Effector memory CD4-positive, alpha-beta T cell (primary cell): Measurements from ENCODE around the gene MICU1.
"Not testable (repeated sequence)": the region's sequence is repeated elsewhere in the genome, so short reads cannot be mapped to it uniquely, and the experiment has no call there.

Experiments used
- DNase-seq, 3 donors: peaks; one replicate each; pipeline ENCODE4 v3.0.0-alpha.2; 2020
- H3K27ac ChIP-seq: 2 replicates; pipeline ENCODE4 v1.7.0; 2013; ENCODE audit warnings: mild to moderate bottlenecking, low read length, moderate library complexity; ENCODE audit not compliant: insufficient read depth, poor library complexity, severe bottlenecking
- H3K27me3 ChIP-seq: replicated peaks from 2 replicates; pipeline ENCODE4 v1.7.0; 2013; ENCODE audit warnings: mild to moderate bottlenecking, low read length; ENCODE audit not compliant: insufficient read depth, control insufficient read depth, poor library complexity, severe bottlenecking
- H3K36me3 ChIP-seq: 2 replicates; pipeline ENCODE4 v1.7.0; 2013; ENCODE audit warnings: mild to moderate bottlenecking, low read length, moderate library complexity; ENCODE audit not compliant: control insufficient read depth, insufficient read depth
- H3K4me1 ChIP-seq: 2 replicates; pipeline ENCODE4 v1.7.0; 2013; ENCODE audit warnings: low read length, mild to moderate bottlenecking; ENCODE audit not compliant: control insufficient read depth, insufficient read depth, poor library complexity, severe bottlenecking
- H3K4me3 ChIP-seq: 2 replicates; pipeline ENCODE4 v1.7.0; 2013; ENCODE audit warnings: low read length, low read depth, mild to moderate bottlenecking; ENCODE audit not compliant: insufficient read depth, poor library complexity, severe bottlenecking
- H3K9me3 ChIP-seq: 2 replicates; pipeline ENCODE4 v1.7.0; 2013; ENCODE audit warnings: mild to moderate bottlenecking, low read length, moderate library complexity; ENCODE audit not compliant: control insufficient read depth

MICU1 gene

DNA sequence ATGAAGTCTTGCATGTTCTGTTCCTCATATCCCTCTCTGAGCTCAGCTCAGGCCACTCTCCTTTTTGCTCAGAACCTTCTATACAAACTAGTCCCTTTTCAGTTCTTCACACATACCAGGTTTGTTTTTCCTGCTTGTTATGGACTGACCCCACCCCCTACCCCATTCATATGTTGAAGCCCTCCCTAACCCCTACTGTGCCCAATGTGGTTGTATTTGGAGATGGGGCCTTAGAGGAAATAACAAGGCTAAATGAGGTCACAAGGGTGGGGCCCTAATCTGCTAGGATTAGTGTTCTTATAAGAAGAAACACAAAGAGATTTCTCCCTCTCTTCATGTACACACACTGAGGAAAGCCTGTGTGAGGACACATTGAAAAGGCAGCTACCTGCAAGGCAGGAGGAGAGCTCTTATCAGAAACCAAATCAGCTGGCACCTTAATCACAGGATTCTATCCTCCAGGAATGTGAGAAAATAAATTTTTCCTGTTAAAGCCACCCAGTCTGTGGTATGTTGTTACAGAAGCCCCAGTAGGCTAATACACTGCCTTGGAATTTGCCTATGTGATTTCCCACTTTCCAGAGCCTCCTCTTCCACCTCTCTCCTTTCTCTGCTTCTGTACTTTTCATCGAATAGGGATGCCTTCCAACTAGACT lies 203.9 kb downstream of the MICU1 start:
- Histone ChIP-seq H3K9me3 (no peaks in the 10 kb centered on the region), H3K36me3 (peaks cover 11% of the 10 kb centered on the region), H3K4me3 (no peak overlapping the region), H3K27ac (no peak overlapping the region), H3K27me3 (no peaks in the 10 kb centered on the region), H3K4me1 (no peaks in the 10 kb centered on the region)
- no peak for DNase-seq

DNA sequence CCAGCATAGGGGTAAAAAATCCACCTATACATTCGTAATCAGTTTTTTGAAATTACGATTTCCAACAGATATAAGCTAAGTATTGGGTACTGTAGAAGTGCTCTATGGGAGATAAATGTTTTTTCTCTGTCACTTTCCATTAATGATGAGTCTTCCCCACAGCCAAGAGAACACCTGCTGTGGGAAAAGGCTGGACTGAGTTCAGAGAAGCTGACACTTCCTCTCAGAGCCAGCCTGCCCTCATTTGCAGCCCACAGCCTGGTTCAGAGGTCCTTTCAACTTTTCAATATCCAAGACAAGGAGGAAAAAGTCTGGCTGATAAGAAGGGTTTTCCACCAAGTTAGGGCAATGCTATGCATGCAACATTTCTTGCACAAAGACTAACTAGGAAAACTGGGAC lies 206.6 kb downstream of the MICU1 start:
- Histone ChIP-seq H3K4me1 (no peaks in the 10 kb centered on the region), H3K27me3 (no peaks in the 10 kb centered on the region), H3K36me3 (peaks cover 11% of the 10 kb centered on the region), H3K9me3 (no peaks in the 10 kb centered on the region), H3K27ac (no peak overlapping the region), H3K4me3 (no peak overlapping the region)
- DNase-seq, result no peak

DNA sequence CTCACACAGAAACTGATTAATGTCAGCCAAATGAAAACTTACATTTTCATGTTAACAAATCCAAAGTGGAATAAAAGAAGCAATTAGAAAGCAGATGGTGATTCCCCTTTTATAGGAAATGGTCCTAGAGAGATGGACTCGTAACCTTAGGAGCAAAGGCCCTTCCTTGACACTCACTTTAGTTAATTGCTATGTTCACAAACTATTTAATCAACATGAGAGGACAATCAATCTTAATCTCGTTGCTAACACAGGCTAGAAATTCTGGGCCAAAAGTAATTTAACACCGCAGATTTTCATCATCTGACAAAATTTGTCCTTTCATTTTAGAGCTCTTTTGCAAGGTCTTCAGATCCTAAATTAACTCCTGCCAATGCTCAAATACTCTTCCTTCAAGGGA lies 207.2 kb downstream of the MICU1 start:
- DNase-seq, result no peak

DNA sequence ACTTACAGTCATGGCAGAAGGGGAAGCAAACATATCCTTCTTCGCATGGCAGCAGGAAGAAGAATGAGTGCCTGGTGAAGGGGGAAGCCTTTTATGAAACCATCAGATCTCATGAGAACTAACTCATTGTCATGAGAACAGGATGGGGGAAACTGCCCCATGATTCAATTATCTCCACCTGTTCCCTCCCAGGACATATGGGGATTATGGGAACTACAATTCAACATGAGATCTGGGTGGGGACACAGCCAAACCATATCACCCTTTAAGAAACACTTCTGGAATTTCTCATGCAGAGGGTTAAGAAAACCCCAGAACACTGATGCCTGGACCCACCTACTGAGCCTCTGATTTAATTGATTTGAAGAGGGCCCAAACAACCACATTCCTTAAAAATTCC lies 207.9 kb downstream of the MICU1 start:
- DNase-seq, result no peak
- no peaks in the 10 kb centered on the region for H3K27me3 ChIP-seq
- peaks cover 11% of the 10 kb centered on the region for H3K36me3 ChIP-seq
- no peak overlapping the region for H3K27ac ChIP-seq
- no peaks in the 10 kb centered on the region for H3K9me3 ChIP-seq
- no peak overlapping the region for H3K4me3 ChIP-seq
- H3K4me1 ChIP-seq, result no peaks in the 10 kb centered on the region

More for the DNA sequence above, 207.2 kb downstream of the MICU1 start:
- H3K27ac ChIP-seq, result no peak overlapping the region
- no peaks in the 10 kb centered on the region for H3K9me3 ChIP-seq
- H3K4me3 ChIP-seq, result no peak overlapping the region
- H3K27me3 ChIP-seq, result no peaks in the 10 kb centered on the region
- H3K4me1 ChIP-seq, result no peaks in the 10 kb centered on the region
- peaks cover 11% of the 10 kb centered on the region for H3K36me3 ChIP-seq

DNA sequence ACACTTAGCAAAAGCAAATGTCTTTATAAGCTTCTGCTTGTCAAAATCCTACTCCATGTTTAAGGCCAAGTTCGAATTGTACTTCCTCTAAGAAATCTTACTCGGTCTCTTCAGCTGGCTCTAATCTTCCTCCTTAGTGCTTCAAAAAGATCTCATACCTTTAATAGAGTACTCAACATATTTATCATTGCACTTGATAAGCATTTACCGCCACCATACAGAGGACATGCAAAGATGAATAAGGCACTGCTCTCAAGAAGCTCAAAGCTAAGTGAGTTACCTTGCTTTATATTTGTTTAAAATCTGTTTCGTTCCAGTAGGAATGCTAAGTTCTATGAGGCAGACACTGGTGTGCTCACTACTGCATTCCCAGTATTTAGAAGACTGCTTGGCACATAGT lies 209.2 kb downstream of the MICU1 start:
- no peak overlapping the region for H3K27ac ChIP-seq
- no peak for DNase-seq
- H3K27me3 ChIP-seq, result no peaks in the 10 kb centered on the region
- no peak overlapping the region for H3K4me3 ChIP-seq
- peaks cover under 1% of the 10 kb centered on the region for H3K36me3 ChIP-seq
- H3K4me1 ChIP-seq, result no peaks in the 10 kb centered on the region
- no peaks in the 10 kb centered on the region for H3K9me3 ChIP-seq

DNA sequence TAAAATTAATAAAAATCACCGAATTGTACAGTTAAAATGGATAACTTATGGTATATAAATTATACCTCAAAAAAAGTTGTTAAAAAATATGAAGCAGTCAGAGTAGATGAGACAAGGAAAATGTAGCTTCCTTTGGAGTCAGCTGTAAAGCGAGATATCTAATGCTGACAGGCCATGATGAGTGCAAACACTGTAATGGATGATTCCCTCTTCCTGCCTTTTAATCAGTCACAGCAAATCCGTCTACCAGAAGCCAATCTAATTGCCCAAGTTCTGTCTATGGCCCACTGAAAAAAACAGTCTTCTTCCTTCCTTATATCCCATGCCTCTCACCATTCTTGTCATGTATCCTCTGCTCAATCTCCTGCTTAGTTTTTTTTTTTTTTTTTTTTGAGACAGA lies 211.2 kb downstream of the MICU1 start:
- no peaks in the 10 kb centered on the region for H3K27me3 ChIP-seq
- no peaks in the 10 kb centered on the region for H3K36me3 ChIP-seq
- no peak for DNase-seq
- H3K27ac ChIP-seq, result no peak overlapping the region
- H3K4me1 ChIP-seq, result no peaks in the 10 kb centered on the region
- H3K9me3 ChIP-seq, result no peaks in the 10 kb centered on the region
- no peak overlapping the region for H3K4me3 ChIP-seq

DNA sequence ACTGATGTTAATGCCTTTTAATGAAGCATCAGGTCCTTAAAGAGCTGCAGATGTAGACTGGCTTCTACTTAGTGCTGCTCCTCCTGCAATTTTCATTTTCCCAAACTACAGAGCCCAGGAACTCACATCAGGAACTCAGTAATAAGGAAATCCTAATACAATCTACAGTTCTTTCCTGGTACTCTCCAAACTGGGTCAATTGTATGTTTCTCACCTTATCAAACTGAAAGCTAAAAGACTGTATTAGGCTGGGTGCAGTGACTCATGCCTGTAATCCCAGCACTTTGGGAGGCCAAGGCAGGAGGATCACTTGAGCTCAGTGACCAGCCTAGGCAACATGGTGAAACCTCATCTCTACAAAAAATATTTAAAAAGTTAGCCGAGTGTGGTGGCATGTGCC lies 216.7 kb downstream of the MICU1 start:
- H3K27ac ChIP-seq, result no peak overlapping the region
- H3K9me3 ChIP-seq, result no peaks in the 10 kb centered on the region
- no peak for DNase-seq
- H3K36me3 ChIP-seq, result peaks cover 4% of the 10 kb centered on the region
- no peaks in the 10 kb centered on the region for H3K4me1 ChIP-seq
- no peak overlapping the region for H3K4me3 ChIP-seq
- no peaks in the 10 kb centered on the region for H3K27me3 ChIP-seq

DNA sequence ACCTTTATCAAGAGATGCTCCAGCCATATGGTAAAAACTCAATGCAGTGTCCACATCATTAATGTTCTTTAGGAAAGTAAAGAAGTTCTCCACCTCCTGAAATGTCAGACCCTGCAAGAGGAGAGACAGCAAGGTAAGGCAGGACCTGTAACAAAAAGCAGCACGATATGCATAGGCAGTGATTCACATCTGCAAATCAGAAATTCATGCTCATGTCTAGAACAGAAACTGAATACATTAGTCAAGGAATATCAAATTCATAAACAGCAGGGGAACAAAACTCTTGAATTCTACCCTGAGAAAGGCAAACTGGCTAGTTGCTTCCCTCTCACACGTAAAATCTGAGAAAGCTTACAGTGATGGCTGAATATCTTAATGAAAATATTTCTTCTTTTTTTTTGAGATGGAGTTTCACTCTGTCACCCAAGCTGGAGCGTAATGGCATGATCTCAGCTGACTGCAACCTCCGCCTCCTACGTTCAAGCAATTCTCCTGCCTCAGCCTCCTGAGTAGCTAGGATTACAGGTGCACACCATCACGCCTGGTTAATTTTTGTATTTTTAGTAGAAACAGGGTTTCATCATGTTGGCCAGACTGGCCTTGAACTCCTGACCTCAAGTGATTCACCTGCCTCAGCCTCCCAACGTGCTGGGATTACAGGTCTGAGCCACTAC lies 217.8 kb downstream of the MICU1 start:
- Histone ChIP-seq H3K36me3 (peaks cover 4% of the 10 kb centered on the region), H3K4me1 (no peaks in the 10 kb centered on the region), H3K27me3 (no peaks in the 10 kb centered on the region), H3K9me3 (no peaks in the 10 kb centered on the region), H3K27ac (no peak overlapping the region), H3K4me3 (no peak overlapping the region)
- DNase-seq, result no peak

DNA sequence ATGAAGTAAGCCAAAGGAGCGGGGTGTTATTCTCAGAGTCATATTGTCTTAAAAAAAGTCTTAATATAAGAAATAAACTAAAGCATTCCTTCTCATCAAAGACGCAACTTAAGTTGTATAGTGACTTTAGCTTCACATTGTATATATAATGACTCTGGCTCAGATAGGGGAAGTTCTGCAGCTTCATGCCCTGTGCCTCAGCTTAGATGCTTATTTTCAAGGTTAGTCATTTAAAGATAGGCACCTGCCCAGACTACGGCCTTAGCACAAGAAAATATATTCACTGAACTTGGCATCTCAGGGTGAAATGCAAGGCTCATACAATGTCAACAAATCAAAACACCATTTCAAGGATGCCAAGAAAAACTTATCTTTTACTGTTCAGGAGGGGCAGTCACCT lies 218.4 kb downstream of the MICU1 start:
- peaks cover 4% of the 10 kb centered on the region for H3K36me3 ChIP-seq
- H3K9me3 ChIP-seq, result no peaks in the 10 kb centered on the region
- H3K4me1 ChIP-seq, result no peaks in the 10 kb centered on the region
- no peaks in the 10 kb centered on the region for H3K27me3 ChIP-seq
- H3K4me3 ChIP-seq, result no peak overlapping the region
- no peak for DNase-seq
- no peak overlapping the region for H3K27ac ChIP-seq

DNA sequence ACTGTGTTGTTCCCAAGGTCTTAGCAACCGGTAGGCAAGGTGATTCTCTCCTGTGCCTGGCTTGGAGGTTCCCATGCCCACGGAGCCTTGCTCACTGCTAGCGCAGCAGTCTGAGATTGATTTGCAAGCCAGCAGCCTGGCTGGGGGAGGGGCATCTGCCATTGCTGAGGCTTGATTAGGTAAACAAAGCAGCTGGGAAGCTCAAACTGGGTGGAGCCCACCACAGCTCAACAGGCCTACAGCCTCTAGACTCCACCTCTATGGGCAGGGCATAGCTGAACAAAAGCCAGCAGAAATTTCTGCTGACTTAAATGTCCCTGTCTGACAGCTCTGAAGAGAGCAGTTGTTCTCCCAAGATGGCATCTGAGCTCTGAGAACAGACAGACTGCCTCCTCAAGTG lies 230.3 kb downstream of the MICU1 start:
- H3K27me3 ChIP-seq, H3K9me3 ChIP-seq, H3K36me3 ChIP-seq, H3K27ac ChIP-seq, H3K4me3 ChIP-seq, H3K4me1 ChIP-seq, DNase-seq: not testable (repeated sequence)
